ENCODE data around the gene ALG11.

GRCh38 chr13:52022356-52022755, 10.2 kb downstream of the ALG11 start:
- no peak for TF ChIP-seq POLR2AphosphoS5 (IDR thresholded peaks at IDR 0.05; ENCODE audit: low read depth, low read length)
- no peak for TF ChIP-seq POLR2A (IDR thresholded peaks at IDR 0.05; ENCODE audit: low read depth, low read length)
- TF ChIP-seq TAF1 (IDR thresholded peaks at IDR 0.05; ENCODE audit: borderline replicate concordance, low read depth, low read length), result no peak

All from GM12892 (cell line).